Measurements from ENCODE around the gene ASB1.

The ASB1 gene

DNA sequence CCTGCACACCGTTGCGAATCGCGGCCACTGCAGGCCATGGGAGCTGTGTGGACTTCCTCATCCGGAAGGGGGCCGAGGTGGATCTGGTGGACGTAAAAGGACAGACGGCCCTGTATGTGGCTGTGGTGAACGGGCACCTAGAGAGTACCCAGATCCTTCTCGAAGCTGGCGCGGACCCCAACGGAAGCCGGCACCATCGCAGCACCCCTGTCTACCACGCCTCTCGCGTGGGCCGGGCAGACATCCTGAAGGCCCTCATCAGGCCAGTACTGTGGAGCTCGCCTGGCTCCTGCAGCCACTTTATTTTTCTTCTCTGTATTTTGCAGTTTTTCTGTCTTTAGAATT, 9.0 kb downstream of the ASB1 start:
- H3K9me2 ChIP-seq (replicated peaks; ENCODE audit: insufficient read depth, low read length): no peaks in the 10 kb centered on the region
- no peak overlapping the region for H3K9ac ChIP-seq (ENCODE audit: low read length)
- peaks cover 4% of the 10 kb centered on the region; the same call in 1 of the 2 replicates for H3K36me3 ChIP-seq (ENCODE audit: low read length)
- peaks cover 11% of the 10 kb centered on the region; the same call in 1 of the 2 replicates for H4K20me1 ChIP-seq (ENCODE audit: low read depth, low read length)
- no peaks in the 10 kb centered on the region for H3K27me3 ChIP-seq (ENCODE audit: low read length)
- H3K27ac ChIP-seq (ENCODE audit: low read depth, low read length): no peak overlapping the region
- H3K79me2 ChIP-seq (ENCODE audit: insufficient read depth, low read length): peaks cover 61% of the 10 kb centered on the region
- no peak overlapping the region for H2AFZ ChIP-seq (ENCODE audit: low read depth, low read length, severe bottlenecking)
- H3K9me3 ChIP-seq (ENCODE audit: insufficient read depth, low read length): no peaks in the 10 kb centered on the region
- H3K4me3 ChIP-seq (ENCODE audit: insufficient read depth, low read length, poor library complexity, severe bottlenecking): no peak overlapping the region
- H3K4me2 ChIP-seq (ENCODE audit: low read depth, low read length, poor library complexity, severe bottlenecking): no peak overlapping the region
- no peaks in the 10 kb centered on the region for H3F3A ChIP-seq (ENCODE audit: insufficient read depth)
- TF ChIP-seq EZH2phosphoT487 (conservative IDR thresholded peaks at IDR 0.05; ENCODE audit: low read length): no peak
- TF ChIP-seq, protein P1, sequence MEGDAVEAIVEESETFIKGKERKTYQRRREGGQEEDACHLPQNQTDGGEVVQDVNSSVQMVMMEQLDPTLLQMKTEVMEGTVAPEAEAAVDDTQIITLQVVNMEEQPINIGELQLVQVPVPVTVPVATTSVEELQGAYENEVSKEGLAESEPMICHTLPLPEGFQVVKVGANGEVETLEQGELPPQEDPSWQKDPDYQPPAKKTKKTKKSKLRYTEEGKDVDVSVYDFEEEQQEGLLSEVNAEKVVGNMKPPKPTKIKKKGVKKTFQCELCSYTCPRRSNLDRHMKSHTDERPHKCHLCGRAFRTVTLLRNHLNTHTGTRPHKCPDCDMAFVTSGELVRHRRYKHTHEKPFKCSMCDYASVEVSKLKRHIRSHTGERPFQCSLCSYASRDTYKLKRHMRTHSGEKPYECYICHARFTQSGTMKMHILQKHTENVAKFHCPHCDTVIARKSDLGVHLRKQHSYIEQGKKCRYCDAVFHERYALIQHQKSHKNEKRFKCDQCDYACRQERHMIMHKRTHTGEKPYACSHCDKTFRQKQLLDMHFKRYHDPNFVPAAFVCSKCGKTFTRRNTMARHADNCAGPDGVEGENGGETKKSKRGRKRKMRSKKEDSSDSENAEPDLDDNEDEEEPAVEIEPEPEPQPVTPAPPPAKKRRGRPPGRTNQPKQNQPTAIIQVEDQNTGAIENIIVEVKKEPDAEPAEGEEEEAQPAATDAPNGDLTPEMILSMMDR (IDR thresholded peaks at IDR 0.05; ENCODE audit: insufficient read depth, low read length, poor library complexity, severe bottlenecking): no peak

DNA sequence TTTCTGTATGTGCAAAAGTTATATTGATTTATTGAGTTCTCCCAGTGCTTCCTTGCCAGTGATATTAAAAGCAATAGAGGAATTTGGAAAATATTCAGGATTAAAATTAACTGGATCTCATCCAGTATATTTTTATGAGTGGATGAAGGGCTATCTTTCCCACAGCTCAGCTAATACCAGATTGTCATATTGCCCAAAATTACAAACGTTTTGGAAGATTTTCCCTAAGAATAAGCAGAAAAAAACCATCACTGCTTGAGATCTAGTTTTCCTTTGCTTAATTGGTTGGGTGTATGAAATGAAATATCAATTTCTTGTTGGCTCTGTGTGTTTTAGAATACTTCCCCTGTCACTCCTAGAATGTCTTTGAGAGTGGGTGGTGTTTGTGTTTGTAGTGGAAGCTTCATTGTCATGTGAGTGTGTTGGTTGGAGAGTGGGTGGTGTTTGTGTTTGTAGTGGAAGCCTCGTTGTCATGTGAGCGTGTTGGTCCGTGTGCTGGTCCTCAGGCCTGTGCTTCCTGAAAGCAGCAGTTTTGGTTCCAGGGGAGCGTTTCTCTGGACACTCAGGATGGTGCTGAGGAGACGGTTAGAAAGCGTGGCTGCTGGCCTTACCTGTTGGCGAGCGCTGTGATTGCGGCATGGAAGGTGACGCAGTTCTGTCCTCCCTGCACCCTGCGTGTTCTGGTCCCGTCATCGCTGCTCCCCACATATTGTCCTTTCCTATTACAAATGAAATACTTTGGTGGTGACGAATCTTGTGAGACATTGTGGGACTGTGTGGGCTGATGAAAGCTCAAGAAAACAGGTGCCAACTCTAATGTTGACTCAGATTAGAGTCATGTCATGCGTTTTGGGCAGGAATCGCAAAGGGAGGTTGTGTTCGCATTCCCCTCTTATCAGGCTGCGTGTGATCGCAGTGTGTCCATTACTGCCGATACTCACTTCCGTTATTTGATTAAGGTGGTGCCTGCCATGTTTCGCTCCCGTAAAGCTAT, 12.4 kb downstream of the ASB1 start:
- Histone ChIP-seq H2AFZ (ENCODE audit: low read depth, low read length, severe bottlenecking) (no peak overlapping the region), H3K9me2 (replicated peaks; ENCODE audit: insufficient read depth, low read length) (no peaks in the 10 kb centered on the region), H3K27ac (ENCODE audit: low read depth, low read length) (no peak overlapping the region), H3K9ac (ENCODE audit: low read length) (no peak overlapping the region), H3K4me3 (ENCODE audit: insufficient read depth, low read length, poor library complexity, severe bottlenecking) (no peak overlapping the region), H3K36me3 (ENCODE audit: low read length) (peaks cover 4% of the 10 kb centered on the region; the same call in 1 of the 2 replicates), H3K4me2 (ENCODE audit: low read depth, low read length, poor library complexity, severe bottlenecking) (no peak overlapping the region), H3K9me3 (ENCODE audit: insufficient read depth, low read length) (no peaks in the 10 kb centered on the region), H4K20me1 (ENCODE audit: low read depth, low read length) (peaks cover 17% of the 10 kb centered on the region), H3F3A (ENCODE audit: insufficient read depth) (no peaks in the 10 kb centered on the region), H3K79me2 (ENCODE audit: insufficient read depth, low read length) (peaks cover 59% of the 10 kb centered on the region), H3K27me3 (ENCODE audit: low read length) (no peaks in the 10 kb centered on the region)
- TF ChIP-seq EZH2phosphoT487 (conservative IDR thresholded peaks at IDR 0.05; ENCODE audit: low read length): no peak
- TF ChIP-seq, protein P1 (IDR thresholded peaks at IDR 0.05; ENCODE audit: insufficient read depth, low read length, poor library complexity, severe bottlenecking): no peak

DNA sequence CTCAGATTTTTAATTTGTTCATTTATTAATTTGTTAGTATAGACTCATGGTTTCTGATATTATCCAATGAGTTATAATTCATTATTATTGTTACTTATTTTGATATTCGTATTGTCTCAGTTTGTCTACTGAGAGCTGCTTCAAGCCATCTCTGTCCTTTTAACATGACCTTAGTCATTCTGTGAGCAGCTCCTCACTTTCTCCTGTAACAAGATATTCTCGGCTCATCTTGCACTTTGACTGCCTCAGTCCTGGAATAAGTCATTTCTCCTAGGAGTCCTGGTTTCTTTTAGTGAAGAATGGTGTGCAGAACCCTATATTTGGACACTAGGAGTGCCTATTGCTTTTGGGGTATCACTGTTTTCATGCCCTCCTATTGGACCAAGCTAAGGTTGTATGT, 13.2 kb downstream of the ASB1 start:
- TF ChIP-seq, protein P1 (IDR thresholded peaks at IDR 0.05; ENCODE audit: insufficient read depth, low read length, poor library complexity, severe bottlenecking): no peak
- TF ChIP-seq EZH2phosphoT487 (conservative IDR thresholded peaks at IDR 0.05; ENCODE audit: low read length): no peak
- no peaks in the 10 kb centered on the region for H3K9me2 ChIP-seq (replicated peaks; ENCODE audit: insufficient read depth, low read length)
- H3K9ac ChIP-seq (ENCODE audit: low read length): no peak overlapping the region
- no peak overlapping the region for H3K27ac ChIP-seq (ENCODE audit: low read depth, low read length)
- H3K4me3 ChIP-seq (ENCODE audit: insufficient read depth, low read length, poor library complexity, severe bottlenecking): no peak overlapping the region
- no peaks in the 10 kb centered on the region for H3F3A ChIP-seq (ENCODE audit: insufficient read depth)
- H2AFZ ChIP-seq (ENCODE audit: low read depth, low read length, severe bottlenecking): no peak overlapping the region
- no peak overlapping the region for H3K4me2 ChIP-seq (ENCODE audit: low read depth, low read length, poor library complexity, severe bottlenecking)
- H4K20me1 ChIP-seq (ENCODE audit: low read depth, low read length): peaks cover 17% of the 10 kb centered on the region
- H3K9me3 ChIP-seq (ENCODE audit: insufficient read depth, low read length): no peaks in the 10 kb centered on the region
- H3K36me3 ChIP-seq (ENCODE audit: low read length): peaks cover 8% of the 10 kb centered on the region; the same call in 1 of the 2 replicates
- no peaks in the 10 kb centered on the region for H3K27me3 ChIP-seq (ENCODE audit: low read length)
- peaks cover 56% of the 10 kb centered on the region for H3K79me2 ChIP-seq (ENCODE audit: insufficient read depth, low read length)

Data from SU-DHL-6 (cell line).